DMS53 treated with DMSO at 0.1 percent for 48 hours (cell line): ENCODE measurements around the gene PSMB9.
A peak's percentile ranks its signal among the peaks of the same experiment; 100 is the strongest.

Source experiments
- DNase-seq: peaks from one replicate; lab custom pipeline; 2025; ENCODE audit not compliant: unreplicated experiment; lab: John Stamatoyannopoulos, UW

Gene PSMB9

GRCh38 chr6:32839356-32839755 lies 14.6 kb upstream of the PSMB9 start:
- DNase-seq = no peak

GRCh38 chr6:32840604-32841246 lies 13.3 kb upstream of the PSMB9 start:
- DNase-seq = no peak

DNA sequence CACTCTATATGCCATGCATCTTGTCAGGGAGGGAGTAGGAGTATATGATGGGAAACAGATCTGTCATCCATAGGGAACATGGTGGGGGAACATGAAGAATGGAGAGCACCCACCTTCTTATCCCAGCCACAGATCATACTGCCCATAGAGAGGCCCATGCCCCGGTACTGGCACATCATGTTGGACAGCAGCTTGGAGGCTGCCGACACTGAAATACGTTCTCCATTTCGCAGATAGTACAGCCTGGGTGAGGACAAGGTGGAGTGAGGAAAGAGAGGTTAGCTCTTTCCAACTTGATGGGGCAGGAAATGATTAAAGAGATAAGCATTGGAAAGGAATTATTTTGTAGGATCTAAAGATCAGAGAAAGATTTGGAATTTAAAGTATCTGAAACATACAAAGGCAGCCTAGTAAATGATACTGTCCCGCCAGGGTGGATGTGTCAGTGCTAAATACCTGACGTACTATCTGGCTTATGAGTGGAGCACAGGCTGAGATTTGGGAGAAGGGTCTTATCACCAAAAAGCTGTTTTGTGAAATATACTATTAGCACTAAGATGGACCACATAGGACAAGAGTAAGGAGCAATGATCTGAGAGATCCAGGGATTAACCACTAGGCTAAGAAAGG lies 11.9 kb upstream of the PSMB9 start:
- DNase-seq = no peak

- DNase-seq = no peak
Measured at GRCh38 chr6:32842690-32843089, 11.3 kb upstream of the PSMB9 start.

DNA sequence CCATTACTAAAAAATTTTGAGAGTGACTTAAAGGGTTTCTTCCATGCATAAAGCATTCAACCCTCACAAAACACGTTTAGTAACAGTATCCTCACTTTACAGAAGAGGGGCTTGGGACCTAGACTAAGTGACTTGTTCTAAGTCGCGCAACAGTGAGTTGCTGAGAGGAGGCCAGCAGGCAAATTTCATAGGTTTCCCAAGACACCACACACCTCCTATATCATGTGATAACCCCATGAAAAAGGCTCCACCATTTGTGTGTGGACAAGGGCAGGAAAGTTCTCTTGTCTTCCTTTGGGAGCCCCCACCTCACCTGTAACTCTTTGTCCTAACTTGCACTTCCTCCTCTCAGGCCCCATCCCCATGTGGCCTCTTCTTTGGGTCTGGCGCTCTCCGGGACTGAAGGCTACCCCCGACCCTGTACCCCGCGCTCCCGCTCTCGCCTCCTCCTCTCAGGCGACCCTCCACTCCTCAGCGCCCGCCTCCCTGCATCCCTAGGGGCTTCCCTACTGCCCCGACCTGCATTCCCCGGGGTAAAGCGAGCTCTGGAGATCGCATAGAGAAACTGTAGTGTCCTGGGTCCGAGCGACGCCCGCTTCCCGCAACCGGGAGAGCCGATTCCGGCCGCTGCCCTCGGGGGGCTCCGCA lies 10.5 kb upstream of the PSMB9 start:
- peak; percentile 5 for DNase-seq

GRCh38 chr6:32843979-32844838 lies 9.8 kb upstream of the PSMB9 start, which contains the start of gene PSMB8:
Gene PSMB8 (minus strand): TSS chr6:32844047. CDS start chr6:32843996, 51 bp downstream.
- peak; percentile 98 for DNase-seq

GRCh38 chr6:32844839-32845383 lies 9.1 kb upstream of the PSMB9 start:
- no peak for DNase-seq

GRCh38 chr6:32845384-32845884 lies 8.6 kb upstream of the PSMB9 start:
- no peak for DNase-seq

DNA sequence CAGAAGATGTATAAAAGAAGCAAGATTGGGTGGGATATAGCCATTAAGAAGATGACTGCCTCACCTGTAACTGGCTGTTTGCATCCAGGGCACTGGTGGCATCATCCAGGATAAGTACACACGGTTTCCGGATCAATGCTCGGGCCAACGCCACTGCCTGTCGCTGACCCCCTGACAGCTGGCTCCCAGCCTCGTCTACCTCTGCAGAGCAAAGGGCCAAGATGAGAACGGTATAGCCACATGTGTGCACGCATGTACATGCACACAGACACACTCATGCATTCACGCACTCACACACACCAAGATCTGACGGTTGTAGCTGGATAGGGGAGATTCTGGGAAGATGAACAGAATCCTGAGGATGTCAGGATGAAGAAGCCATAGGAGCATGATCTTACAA lies 7.0 kb upstream of the PSMB9 start:
- no peak for DNase-seq

DNA sequence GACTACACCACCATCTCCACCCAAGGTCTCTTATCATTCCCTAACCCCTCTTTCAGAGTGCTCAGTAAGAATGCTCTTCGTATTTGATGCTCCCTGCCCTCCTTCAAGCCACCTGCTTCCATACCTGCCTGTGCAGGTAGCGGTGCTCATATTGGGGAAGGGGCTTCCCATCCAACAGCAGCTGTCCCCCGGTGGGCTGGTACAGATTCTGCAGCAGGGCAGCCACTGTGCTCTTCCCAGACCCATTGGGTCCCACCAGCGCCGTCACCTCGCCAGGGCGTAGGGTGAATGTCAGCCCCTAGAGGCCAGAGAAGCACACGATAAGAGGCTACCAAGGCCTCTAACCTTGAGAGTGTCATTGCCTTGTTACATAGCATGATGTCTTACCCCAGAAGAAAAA lies 6.2 kb upstream of the PSMB9 start:
- DNase-seq = no peak

- DNase-seq = no peak
Measured at GRCh38 chr6:32849126-32849525, 4.9 kb upstream of the PSMB9 start.

GRCh38 chr6:32851025-32851424 lies 3.0 kb upstream of the PSMB9 start:
- DNase-seq = no peak

- no peak for DNase-seq
Measured at GRCh38 chr6:32852018-32852843, 1.8 kb upstream of the PSMB9 start.

GRCh38 chr6:32852844-32853540 lies 1.0 kb upstream of the PSMB9 start:
- DNase-seq = no peak

DNA sequence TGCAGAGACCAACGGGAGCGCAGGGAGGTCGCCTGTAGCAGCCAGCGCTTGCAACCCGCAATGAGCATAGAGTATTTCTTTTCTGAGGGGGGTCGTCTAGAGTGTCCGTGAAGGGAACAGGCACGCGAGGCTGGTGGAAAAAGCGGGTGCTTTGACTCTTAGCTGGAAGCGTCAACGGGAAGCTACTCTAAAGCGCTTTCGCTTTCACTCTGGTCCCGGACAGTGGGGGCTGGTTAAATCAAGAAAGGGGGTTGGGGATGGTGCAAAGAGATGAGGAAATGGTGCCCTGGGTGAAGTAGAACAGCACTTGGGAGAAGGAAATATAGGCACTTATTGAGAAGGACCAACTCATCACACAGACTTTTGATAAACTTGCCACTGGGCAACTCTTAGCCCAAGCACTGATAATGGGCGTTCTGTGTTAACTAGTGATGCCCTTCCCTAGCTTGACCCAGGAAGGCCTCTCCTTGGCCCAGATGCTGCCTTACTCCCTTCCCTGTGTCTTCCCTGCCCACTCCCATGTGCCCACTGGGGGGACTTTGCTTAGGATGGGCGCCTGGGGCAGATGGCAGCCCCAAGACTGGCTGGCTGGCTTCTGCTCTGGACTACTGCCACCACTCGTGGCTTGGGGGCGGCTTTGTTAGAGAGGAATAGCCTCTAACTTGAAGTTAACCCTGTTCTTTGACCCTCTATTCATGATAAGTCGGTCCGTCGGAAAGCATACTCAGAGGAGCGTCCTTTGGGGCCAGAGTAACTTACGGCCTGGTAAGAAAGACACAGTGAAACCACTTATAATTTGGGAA lies 585 bp downstream of the PSMB9 start:
- DNase-seq = peak; percentile 45

DNA sequence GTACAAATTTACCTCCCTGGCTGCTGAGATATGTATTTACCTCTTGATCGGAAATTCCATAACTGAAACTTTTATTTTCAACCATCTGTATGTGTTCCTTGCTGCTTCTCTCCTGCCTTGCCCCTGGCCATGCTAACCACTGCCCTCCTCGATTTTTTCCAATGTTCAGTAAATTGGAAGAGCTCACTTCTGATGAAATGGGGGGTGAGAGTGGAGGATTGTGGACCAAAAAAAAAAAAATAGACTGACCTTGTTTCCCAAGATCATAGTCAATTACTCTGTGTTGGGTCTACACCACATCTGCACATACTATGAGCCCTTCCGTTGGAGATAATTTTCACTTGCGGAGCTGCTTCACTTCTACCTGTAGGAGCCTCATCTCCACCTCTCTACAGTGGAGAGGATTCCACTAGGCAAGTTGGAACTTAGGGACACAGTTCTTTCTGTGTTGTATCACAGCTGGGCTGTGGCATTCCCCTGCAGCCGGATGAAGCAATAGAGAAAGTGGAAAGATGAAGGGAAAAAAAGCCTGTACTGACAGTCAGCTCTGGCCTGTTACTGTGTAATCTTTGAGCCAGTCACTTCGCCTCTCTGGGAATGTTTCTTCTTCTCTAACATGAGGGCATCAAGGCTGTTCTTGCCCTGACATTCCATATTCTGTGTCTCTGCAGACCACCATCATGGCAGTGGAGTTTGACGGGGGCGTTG lies 1.6 kb downstream of the PSMB9 start:
- DNase-seq = no peak

GRCh38 chr6:32857156-32857891 lies 3.3 kb downstream of the PSMB9 start:
- DNase-seq = no peak
